ENCODE results near the gene LTC4S. TPM values are rescaled to one million over a fixed set of nuclear protein-coding genes. Genes with fewer than 3 reads are reported as not detected.
"Not testable (repeated sequence)": the region's sequence is repeated elsewhere in the genome, so short reads cannot be mapped to it uniquely, and the experiment has no call there.

The LTC4S gene
- total RNA-seq = 10 to 100 TPM in 5 of 6 donors, 1 to 10 TPM in 1; 6.7 to 33.1 (median 21.3) TPM

GRCh38 chr5:179793468-179794139 is at the start of gene LTC4S:
TSS of gene LTC4S (plus strand) at chr5:179793986. CDS start at chr5:179794081, 95 bp downstream.
- Histone ChIP-seq H3K4me3 (peak within 1 kb of the TSS in 3 of 4 donors; percentile 54 to 80 (median 67)), H3K27ac (peak within 1 kb of the TSS; percentile 71 to 85 (median 78)), H3K4me1 (peaks cover 50 to 60% (median 54%) of the 10 kb centered on the region in 4 donors), H3K27me3 (no peaks in the 10 kb centered on the region), H3K9me3 (no peaks in the 10 kb centered on the region), H3K36me3 (peaks cover 9 to 16% (median 16%) of the 10 kb centered on the region in 4 donors)
- ATAC-seq (ENCODE audit: low FRiP score in 2 of 2) (peak; percentile 72 to 74), DNase-seq (peak; percentile 70 to 81)
- WGBS, 2 donors = 10 to 24% methylated on average over 2 to 8 of the region's 19 CpGs
- TF ChIP-seq CTCF (IDR thresholded peaks at IDR 0.05) = no peak
- TF ChIP-seq EP300 (IDR thresholded peaks at IDR 0.05) = no peak
- TF ChIP-seq POLR2A (IDR thresholded peaks at IDR 0.05) = peak in 1 of 4 donors; percentile 28
- TF ChIP-seq POLR2AphosphoS5 (IDR thresholded peaks at IDR 0.05) = peak in 1 of 2 donors; percentile 57

GRCh38 chr5:179744106-179744505 is 49.7 kb upstream of the LTC4S start:
- H3K9me3 ChIP-seq; H3K4me3 ChIP-seq; H3K27me3 ChIP-seq; DNase-seq; ATAC-seq (ENCODE audit: low FRiP score in 2 of 2); H3K4me1 ChIP-seq; H3K36me3 ChIP-seq; H3K27ac ChIP-seq: not testable (repeated sequence)
- 86 to 95% methylated on average over 7 of the region's 7 CpGs for WGBS, 2 donors

GRCh38 chr5:179746872-179747271 is 46.9 kb upstream of the LTC4S start:
- WGBS, 2 donors = 96% methylated on average over 2 of the region's 2 CpGs

GRCh38 chr5:179747811-179748210 is 46.0 kb upstream of the LTC4S start:
- WGBS, 2 donors = 81 to 82% methylated on average over 3 of the region's 3 CpGs
- ATAC-seq (ENCODE audit: low FRiP score in 2 of 2) = no peak
- TF ChIP-seq POLR2A (IDR thresholded peaks at IDR 0.05) (no peak), CTCF (IDR thresholded peaks at IDR 0.05) (no peak), EP300 (IDR thresholded peaks at IDR 0.05) (no peak), POLR2AphosphoS5 (IDR thresholded peaks at IDR 0.05) (no peak)

More at GRCh38 chr5:179746872-179747271, 46.9 kb upstream of the LTC4S start:
- TF ChIP-seq POLR2A (IDR thresholded peaks at IDR 0.05) (no peak), POLR2AphosphoS5 (IDR thresholded peaks at IDR 0.05) (no peak), EP300 (IDR thresholded peaks at IDR 0.05) (no peak), CTCF (IDR thresholded peaks at IDR 0.05) (no peak)
- no peak for ATAC-seq (ENCODE audit: low FRiP score in 2 of 2)
- Histone ChIP-seq H3K36me3 (peaks cover 0 to 14% (median 5%) of the 10 kb centered on the region in 4 donors), H3K9me3 (no peaks in the 10 kb centered on the region), H3K27ac (no peak overlapping the region), H3K4me3 (no peak overlapping the region), H3K4me1 (peaks cover 0 to 4% (median 3%) of the 10 kb centered on the region in 4 donors), H3K27me3 (no peaks in the 10 kb centered on the region)
- DNase-seq = no peak

GRCh38 chr5:179749857-179750508 is 43.8 kb upstream of the LTC4S start:
- WGBS, 2 donors = 85 to 93% methylated on average over 7 to 8 of the region's 8 CpGs
- TF ChIP-seq POLR2AphosphoS5 (IDR thresholded peaks at IDR 0.05) (no peak), POLR2A (IDR thresholded peaks at IDR 0.05) (no peak), CTCF (IDR thresholded peaks at IDR 0.05) (no peak), EP300 (IDR thresholded peaks at IDR 0.05) (no peak)
- no peak for ATAC-seq (ENCODE audit: low FRiP score in 2 of 2)
- no peaks in the 10 kb centered on the region for H3K27me3 ChIP-seq
- H3K36me3 ChIP-seq = peaks cover 0 to 12% (median 5%) of the 10 kb centered on the region in 4 donors
- no peak for DNase-seq
- H3K4me1 ChIP-seq = peaks cover 13 to 19% (median 15%) of the 10 kb centered on the region in 4 donors
- no peaks in the 10 kb centered on the region for H3K9me3 ChIP-seq
- no peak overlapping the region for H3K27ac ChIP-seq
- no peak overlapping the region for H3K4me3 ChIP-seq

More at GRCh38 chr5:179747811-179748210, 46.0 kb upstream of the LTC4S start:
- H3K27me3 ChIP-seq = no peaks in the 10 kb centered on the region
- no peaks in the 10 kb centered on the region for H3K9me3 ChIP-seq
- no peak overlapping the region for H3K27ac ChIP-seq
- H3K36me3 ChIP-seq = peaks cover 0 to 14% (median 5%) of the 10 kb centered on the region in 4 donors
- peaks cover 0 to 4% (median 3%) of the 10 kb centered on the region in 4 donors for H3K4me1 ChIP-seq
- no peak for DNase-seq
- H3K4me3 ChIP-seq = no peak overlapping the region
